Measurements from ENCODE around the gene TBC1D10B.

GRCh38 chr16:30380072-30380802, 9.9 kb upstream of the TBC1D10B start:
- TF ChIP-seq EP300 (IDR thresholded peaks at IDR 0.05) = no peak
- no peak for TF ChIP-seq CTCF (IDR thresholded peaks at IDR 0.05)
- TF ChIP-seq POLR2A (IDR thresholded peaks at IDR 0.05) = no peak
- TF ChIP-seq POLR2AphosphoS5 (IDR thresholded peaks at IDR 0.05) = no peak

Data from suprapubic skin (tissue), 4 donors.